ENCODE data around the gene MYBPC2. TPM values are rescaled to one million over a fixed set of nuclear protein-coding genes. Genes with fewer than 3 reads are reported as not detected.
A peak's percentile ranks its signal among the peaks of the same experiment; 100 is the strongest.

Gene MYBPC2
- total RNA-seq (ENCODE audit: low replicate concordance): 0.65 and 0.77 TPM in 2 replicates

DNA sequence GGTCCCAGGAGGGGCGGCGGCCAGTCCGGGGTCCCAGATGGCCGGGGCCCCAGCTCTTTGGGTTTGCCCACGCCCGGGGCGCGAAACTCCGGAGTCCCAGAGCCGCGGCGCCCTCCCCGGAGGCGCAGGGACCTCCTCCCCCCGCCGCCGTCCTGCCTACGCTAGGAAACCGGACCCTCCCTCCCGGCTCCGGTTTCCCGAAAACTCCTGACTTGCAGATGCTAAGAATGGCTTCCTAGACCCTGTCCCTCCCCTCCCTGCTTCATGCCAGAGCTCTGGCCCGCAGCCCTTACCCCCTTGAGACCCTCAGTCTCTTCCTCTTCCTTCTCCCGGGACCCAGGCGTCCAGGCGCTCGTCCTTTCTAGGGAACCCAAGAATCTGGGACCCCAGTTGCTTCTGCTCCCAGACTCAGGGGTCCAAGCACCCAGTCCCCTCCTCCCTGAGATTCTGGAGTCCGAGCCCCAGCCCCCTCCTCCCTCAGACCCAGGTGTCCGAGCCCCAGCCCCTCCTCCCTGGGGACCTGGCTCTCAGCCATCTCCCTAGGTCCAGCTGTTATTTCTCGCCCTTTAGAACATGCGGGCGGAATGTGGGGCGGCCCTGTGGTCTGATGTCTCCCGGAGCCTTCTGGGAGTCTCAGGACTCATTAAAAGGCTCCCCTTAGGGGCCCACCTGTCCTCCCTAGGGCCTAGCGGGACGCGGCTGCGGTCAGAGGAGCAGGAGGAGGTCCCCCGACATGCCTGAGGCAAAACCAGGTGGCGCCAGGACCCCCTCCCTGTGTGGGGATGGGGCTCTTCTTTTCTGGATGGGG lies at the start of gene MYBPC2:
MYBPC2 (plus strand) TSS at position 672 of the 808 bp plus-strand sequence; CDS start at position 734, 62 bp downstream.
- no peaks in the 10 kb centered on the region for H3K36me3 ChIP-seq
- H3K79me2 ChIP-seq (ENCODE audit: low read depth): no peaks in the 10 kb centered on the region
- no peaks in the 10 kb centered on the region for H4K20me1 ChIP-seq (ENCODE audit: low read depth)
- peak within 1 kb of the TSS; percentile 21 for H3K9ac ChIP-seq
- H3K4me3 ChIP-seq: peak within 1 kb of the TSS; percentile 68
- H3K27me3 ChIP-seq: peaks cover 40% of the 10 kb centered on the region
- Mint-ChIP-seq H3K4me3 (peak within 1 kb of the TSS; percentile 88), H3K27me3 (ENCODE audit: insufficient read depth, low read depth) (peaks cover 26% of the 10 kb centered on the region), H3K36me3 (no peaks in the 10 kb centered on the region), H3K4me1 (peaks cover 21% of the 10 kb centered on the region), H3K9me3 (no peaks in the 10 kb centered on the region), H3K27ac (peak within 1 kb of the TSS; percentile 57)
- TF ChIP-seq, protein P1, sequence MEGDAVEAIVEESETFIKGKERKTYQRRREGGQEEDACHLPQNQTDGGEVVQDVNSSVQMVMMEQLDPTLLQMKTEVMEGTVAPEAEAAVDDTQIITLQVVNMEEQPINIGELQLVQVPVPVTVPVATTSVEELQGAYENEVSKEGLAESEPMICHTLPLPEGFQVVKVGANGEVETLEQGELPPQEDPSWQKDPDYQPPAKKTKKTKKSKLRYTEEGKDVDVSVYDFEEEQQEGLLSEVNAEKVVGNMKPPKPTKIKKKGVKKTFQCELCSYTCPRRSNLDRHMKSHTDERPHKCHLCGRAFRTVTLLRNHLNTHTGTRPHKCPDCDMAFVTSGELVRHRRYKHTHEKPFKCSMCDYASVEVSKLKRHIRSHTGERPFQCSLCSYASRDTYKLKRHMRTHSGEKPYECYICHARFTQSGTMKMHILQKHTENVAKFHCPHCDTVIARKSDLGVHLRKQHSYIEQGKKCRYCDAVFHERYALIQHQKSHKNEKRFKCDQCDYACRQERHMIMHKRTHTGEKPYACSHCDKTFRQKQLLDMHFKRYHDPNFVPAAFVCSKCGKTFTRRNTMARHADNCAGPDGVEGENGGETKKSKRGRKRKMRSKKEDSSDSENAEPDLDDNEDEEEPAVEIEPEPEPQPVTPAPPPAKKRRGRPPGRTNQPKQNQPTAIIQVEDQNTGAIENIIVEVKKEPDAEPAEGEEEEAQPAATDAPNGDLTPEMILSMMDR (IDR thresholded peaks at IDR 0.05): no peak
- TF ChIP-seq EZH2phosphoT487 (IDR thresholded peaks at IDR 0.05) (no peak), EZH2 (IDR thresholded peaks at IDR 0.05) (no peak)
- no peaks in the 10 kb centered on the region for H3K9me3 ChIP-seq (ENCODE audit: low read depth)
- H3K4me1 ChIP-seq: peaks cover 14% of the 10 kb centered on the region
- peak within 1 kb of the TSS; percentile 93 for H3K4me2 ChIP-seq
- peak within 1 kb of the TSS; percentile 65 for H2AFZ ChIP-seq (replicated peaks)
- no peak within 1 kb of the TSS for H3K27ac ChIP-seq
- H3F3A ChIP-seq (ENCODE audit: low read depth): peaks cover 4% of the 10 kb centered on the region
- DNase-seq (ENCODE audit: low spot score): peak; percentile 83

DNA sequence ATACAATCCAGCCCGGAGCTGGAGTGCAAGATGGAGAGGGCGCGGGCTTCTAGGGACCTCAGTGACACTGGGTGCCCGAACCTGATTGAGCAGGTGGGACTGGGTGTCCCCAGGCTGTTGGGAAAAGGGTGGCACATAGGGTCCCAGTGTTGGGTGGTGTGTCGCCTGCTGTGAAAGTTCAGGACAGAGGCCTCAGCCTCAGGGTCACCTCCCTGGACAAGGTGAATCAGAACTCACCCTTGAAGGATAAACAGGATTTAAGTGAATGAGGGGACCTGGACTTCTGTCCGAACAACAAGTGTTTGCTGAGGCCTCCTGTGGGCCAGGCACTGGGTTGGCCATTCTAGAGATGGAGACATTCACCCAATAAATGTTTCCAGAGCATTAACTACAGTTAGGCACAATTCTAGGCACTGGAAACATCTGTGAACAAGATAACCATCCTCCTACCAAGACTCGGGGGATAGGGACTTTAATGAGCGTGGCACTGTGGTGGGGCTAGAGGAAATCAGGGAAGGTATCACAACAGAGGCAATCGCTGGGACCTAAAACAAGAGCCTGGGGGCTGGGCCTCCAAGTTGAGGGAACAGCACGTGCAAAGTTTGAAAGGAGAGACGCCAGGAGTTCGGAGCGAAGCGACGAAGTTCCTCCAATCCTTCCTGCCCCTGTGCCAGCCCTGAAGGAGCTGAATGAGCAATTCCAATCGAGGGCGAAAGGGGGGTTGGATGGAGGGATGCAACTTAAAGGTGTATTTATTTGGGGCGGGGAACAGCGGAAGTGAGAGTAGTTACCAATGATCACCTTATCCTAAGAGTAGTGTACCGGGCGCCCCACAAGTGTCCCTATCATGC lies 49.5 kb upstream of the MYBPC2 start:
- peak overlapping the region; percentile 91 for H3K4me3 Mint-ChIP-seq
- H3K4me1 Mint-ChIP-seq: peaks cover 20% of the 10 kb centered on the region
- H3K79me2 ChIP-seq (ENCODE audit: low read depth): peaks cover 38% of the 10 kb centered on the region
- peaks cover 21% of the 10 kb centered on the region for H3K27me3 Mint-ChIP-seq (ENCODE audit: insufficient read depth, low read depth)
- H3K27ac Mint-ChIP-seq: no peak overlapping the region
- no peaks in the 10 kb centered on the region for H3K9me3 ChIP-seq (ENCODE audit: low read depth)
- peaks cover 14% of the 10 kb centered on the region for H3F3A ChIP-seq (ENCODE audit: low read depth)
- no peak overlapping the region for H2AFZ ChIP-seq (replicated peaks)
- TF ChIP-seq EZH2 (IDR thresholded peaks at IDR 0.05): no peak
- no peaks in the 10 kb centered on the region for H3K36me3 ChIP-seq
- no peaks in the 10 kb centered on the region for H3K4me1 ChIP-seq
- peak overlapping the region; percentile 72 for H3K4me2 ChIP-seq
- H4K20me1 ChIP-seq (ENCODE audit: low read depth): peaks cover 21% of the 10 kb centered on the region
- H3K9ac ChIP-seq: no peak overlapping the region
- no peak overlapping the region for H3K27ac ChIP-seq
- H3K4me3 ChIP-seq: peak overlapping the region; percentile 59
- H3K27me3 ChIP-seq: no peaks in the 10 kb centered on the region
- peaks cover 31% of the 10 kb centered on the region for H3K36me3 Mint-ChIP-seq
- H3K9me3 Mint-ChIP-seq: no peaks in the 10 kb centered on the region
- no peak for DNase-seq (ENCODE audit: low spot score)

DNA sequence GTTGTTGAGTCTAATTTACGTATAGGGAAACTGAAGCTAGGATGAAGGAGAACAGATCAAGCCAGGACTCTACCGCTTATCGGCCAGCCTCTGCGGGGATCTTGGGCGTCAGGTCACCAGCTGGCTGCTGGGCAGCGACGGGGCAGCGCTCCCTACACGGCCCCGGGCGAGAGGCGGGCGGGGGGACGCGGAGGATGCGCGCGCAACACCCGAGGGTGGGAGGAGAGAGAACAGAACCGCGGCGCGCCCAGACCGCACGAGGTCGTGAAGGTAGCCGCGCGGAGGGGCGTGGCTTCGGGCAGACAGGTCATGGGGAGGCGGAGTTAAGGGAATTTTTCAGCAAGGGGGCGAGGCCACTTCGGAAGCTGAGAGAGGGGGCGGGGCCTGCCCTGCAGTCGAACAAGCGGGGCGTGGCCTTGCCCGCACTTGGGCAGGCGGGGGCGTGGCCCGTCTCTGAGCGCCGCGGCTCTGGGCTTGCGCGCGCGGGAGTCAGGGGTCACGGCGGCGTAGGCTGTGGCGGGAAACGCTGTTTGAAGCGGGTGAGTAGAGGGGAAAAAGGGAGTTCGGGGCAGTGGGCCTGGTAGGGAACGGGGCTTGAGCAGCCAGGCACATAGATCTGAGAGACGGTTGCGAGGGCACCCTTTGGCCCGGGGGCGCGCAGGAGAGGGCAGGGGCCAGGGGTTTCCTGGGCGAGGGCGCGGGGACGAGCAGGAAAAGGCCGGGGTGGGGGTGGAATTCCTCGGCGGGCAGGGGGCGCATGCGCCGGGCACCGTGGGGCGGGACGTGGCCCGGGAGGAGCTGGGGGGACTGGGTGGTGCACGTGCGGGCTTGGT lies 48.6 kb upstream of the MYBPC2 start, which contains the start of gene POLD1:
POLD1 (plus strand) TSS at position 496 of the 833 bp plus-strand sequence. CDS start 14,505 bp downstream, outside the sequence.
- peaks cover 32% of the 10 kb centered on the region for H3K36me3 Mint-ChIP-seq
- peak within 1 kb of the TSS; percentile 62 for H3K9ac ChIP-seq
- peaks cover 14% of the 10 kb centered on the region for H3F3A ChIP-seq (ENCODE audit: low read depth)
- H3K9me3 ChIP-seq (ENCODE audit: low read depth): no peaks in the 10 kb centered on the region
- H3K27me3 ChIP-seq: no peaks in the 10 kb centered on the region
- peaks cover 46% of the 10 kb centered on the region for H3K79me2 ChIP-seq (ENCODE audit: low read depth)
- no peak for TF ChIP-seq EZH2 (IDR thresholded peaks at IDR 0.05)
- no peak for TF ChIP-seq EZH2phosphoT487 (IDR thresholded peaks at IDR 0.05)
- peaks cover 20% of the 10 kb centered on the region for H3K4me1 Mint-ChIP-seq
- H3K27ac ChIP-seq: no peak within 1 kb of the TSS
- peak within 1 kb of the TSS; percentile 91 for H3K4me3 Mint-ChIP-seq
- H3K27me3 Mint-ChIP-seq (ENCODE audit: insufficient read depth, low read depth): peaks cover 21% of the 10 kb centered on the region
- peak within 1 kb of the TSS; percentile 59 for H3K4me3 ChIP-seq
- peak within 1 kb of the TSS; percentile 32 for H2AFZ ChIP-seq (replicated peaks)
- no peaks in the 10 kb centered on the region for H3K4me1 ChIP-seq
- no peaks in the 10 kb centered on the region for H3K9me3 Mint-ChIP-seq
- DNase-seq (ENCODE audit: low spot score): peak; percentile 100
- H3K36me3 ChIP-seq: peaks cover 3% of the 10 kb centered on the region
- peak within 1 kb of the TSS; percentile 93 for H3K27ac Mint-ChIP-seq
- peaks cover 21% of the 10 kb centered on the region for H4K20me1 ChIP-seq (ENCODE audit: low read depth)
- peak within 1 kb of the TSS; percentile 88 for H3K4me2 ChIP-seq

All from neural progenitor cell (in vitro differentiated cells).